ENCODE measurements around the gene CREBL2. TPM values are rescaled to one million over a fixed set of nuclear protein-coding genes. Genes with fewer than 3 reads are reported as not detected.
A peak's percentile ranks its signal among the peaks of the same experiment; 100 is the strongest.

The CREBL2 gene
- total and polyA plus RNA-seq, 2 of the 13 experiments (the other 11 are each of a cell fraction or from before 2014, with no cell fraction given) = 6.9 to 8.4 TPM

DNA sequence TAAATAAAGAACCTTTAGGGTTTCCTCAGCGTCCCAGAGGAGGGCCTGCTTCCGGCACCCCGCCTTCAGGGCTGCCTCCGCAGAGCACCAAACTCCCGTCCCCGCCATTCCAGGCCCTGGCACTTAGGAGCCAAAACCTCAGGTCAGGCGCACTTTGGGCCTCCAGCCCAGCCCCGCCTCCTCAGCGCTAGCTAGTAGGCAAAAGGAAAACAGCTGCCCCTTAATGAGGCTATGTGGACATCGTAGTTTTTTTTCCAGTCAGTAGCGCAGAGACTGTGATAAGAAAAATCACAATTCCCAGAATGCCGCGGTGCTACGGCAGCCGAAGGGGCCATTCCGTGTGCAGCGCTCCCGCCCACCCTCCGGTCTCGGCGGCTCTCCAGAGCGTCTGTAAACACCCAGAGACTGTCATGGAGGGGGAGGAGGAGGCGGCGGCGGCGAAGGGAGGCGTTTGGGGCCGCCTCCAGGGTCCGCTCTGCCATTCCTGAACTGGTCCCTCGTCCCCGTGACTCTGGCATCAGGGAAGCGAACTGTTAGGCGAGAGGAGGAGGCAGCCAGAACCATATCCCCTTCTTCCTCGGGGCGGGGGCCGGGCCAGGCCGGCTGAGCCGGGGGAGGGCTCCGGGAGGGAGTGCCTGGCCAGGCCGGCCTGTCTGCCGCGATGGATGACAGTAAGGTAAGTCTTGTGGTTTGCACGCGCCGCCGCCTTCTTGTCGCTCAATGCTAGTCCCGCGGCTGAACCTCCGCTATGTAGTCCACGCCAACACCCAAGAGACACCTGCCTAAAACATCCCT lies at the start of gene CREBL2 (continued):
- TF ChIP-seq ZNF44 (CRISPR knock-in tag; IDR thresholded peaks at IDR 0.05) (peak; percentile 64; the same call in 1 of the 2 replicates), KLF6 (CRISPR knock-in tag; IDR thresholded peaks at IDR 0.05) (peak; percentile 80; the same call in 1 of the 2 replicates), ZNF326 (CRISPR knock-in tag; IDR thresholded peaks at IDR 0.05; ENCODE audit: borderline replicate concordance) (no peak), ZNF136 (CRISPR knock-in tag; IDR thresholded peaks at IDR 0.05; ENCODE audit: low read depth) (no peak), ZNF614 (CRISPR knock-in tag; IDR thresholded peaks at IDR 0.05; ENCODE audit: borderline replicate concordance) (peak; percentile 65; the same call in 1 of the 2 replicates), MIXL1 (CRISPR knock-in tag; IDR thresholded peaks at IDR 0.05) (peak; percentile 100), SP1 (IDR thresholded peaks at IDR 0.05) (no peak), SP1 (CRISPR knock-in tag; IDR thresholded peaks at IDR 0.05) (peak; percentile 90), TARDBP (CRISPR knock-in tag; IDR thresholded peaks at IDR 0.05) (peak; percentile 84; the same call in 1 of the 2 replicates), ESRRA (CRISPR knock-in tag; IDR thresholded peaks at IDR 0.05; ENCODE audit: low read depth) (peak; percentile 32; the same call in 1 of the 2 replicates), MBD4 (IDR thresholded peaks at IDR 0.05; ENCODE audit: borderline replicate concordance, low read length) (no peak), SMARCC2 (IDR thresholded peaks at IDR 0.05) (no peak), ZNF75D (CRISPR knock-in tag; IDR thresholded peaks at IDR 0.05; ENCODE audit: borderline replicate concordance) (no peak), ZNF550 (CRISPR knock-in tag; IDR thresholded peaks at IDR 0.05; ENCODE audit: borderline replicate concordance) (no peak), MAFF (IDR thresholded peaks at IDR 0.05; ENCODE audit: low read depth, low read length) (no peak), POLR2A (IDR thresholded peaks at IDR 0.05; ENCODE audit: insufficient read depth in 1 of 2, low read depth in 2 of 2, low read length in 2 of 2) (peak; percentile 60 to 82), LCORL (IDR thresholded peaks at IDR 0.05) (no peak), LCORL (CRISPR knock-in tag; IDR thresholded peaks at IDR 0.05) (peak; percentile 80), ZFP37 (CRISPR knock-in tag; IDR thresholded peaks at IDR 0.05; ENCODE audit: borderline replicate concordance) (no peak; the same call in 1 of the 2 replicates)
- TF ChIP-seq, protein P1, sequence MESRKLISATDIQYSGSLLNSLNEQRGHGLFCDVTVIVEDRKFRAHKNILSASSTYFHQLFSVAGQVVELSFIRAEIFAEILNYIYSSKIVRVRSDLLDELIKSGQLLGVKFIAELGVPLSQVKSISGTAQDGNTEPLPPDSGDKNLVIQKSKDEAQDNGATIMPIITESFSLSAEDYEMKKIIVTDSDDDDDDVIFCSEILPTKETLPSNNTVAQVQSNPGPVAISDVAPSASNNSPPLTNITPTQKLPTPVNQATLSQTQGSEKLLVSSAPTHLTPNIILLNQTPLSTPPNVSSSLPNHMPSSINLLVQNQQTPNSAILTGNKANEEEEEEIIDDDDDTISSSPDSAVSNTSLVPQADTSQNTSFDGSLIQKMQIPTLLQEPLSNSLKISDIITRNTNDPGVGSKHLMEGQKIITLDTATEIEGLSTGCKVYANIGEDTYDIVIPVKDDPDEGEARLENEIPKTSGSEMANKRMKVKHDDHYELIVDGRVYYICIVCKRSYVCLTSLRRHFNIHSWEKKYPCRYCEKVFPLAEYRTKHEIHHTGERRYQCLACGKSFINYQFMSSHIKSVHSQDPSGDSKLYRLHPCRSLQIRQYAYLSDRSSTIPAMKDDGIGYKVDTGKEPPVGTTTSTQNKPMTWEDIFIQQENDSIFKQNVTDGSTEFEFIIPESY (CRISPR knock-in tag; IDR thresholded peaks at IDR 0.05) = no peak
- TF ChIP-seq, protein P2, sequence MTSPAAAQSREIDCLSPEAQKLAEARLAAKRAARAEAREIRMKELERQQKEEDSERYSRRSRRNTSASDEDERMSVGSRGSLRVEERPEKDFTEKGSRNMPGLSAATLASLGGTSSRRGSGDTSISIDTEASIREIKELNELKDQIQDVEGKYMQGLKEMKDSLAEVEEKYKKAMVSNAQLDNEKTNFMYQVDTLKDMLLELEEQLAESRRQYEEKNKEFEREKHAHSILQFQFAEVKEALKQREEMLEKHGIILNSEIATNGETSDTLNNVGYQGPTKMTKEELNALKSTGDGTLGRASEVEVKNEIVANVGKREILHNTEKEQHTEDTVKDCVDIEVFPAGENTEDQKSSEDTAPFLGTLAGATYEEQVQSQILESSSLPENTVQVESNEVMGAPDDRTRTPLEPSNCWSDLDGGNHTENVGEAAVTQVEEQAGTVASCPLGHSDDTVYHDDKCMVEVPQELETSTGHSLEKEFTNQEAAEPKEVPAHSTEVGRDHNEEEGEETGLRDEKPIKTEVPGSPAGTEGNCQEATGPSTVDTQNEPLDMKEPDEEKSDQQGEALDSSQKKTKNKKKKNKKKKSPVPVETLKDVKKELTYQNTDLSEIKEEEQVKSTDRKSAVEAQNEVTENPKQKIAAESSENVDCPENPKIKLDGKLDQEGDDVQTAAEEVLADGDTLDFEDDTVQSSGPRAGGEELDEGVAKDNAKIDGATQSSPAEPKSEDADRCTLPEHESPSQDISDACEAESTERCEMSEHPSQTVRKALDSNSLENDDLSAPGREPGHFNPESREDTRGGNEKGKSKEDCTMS (CRISPR knock-in tag; conservative IDR thresholded peaks at IDR 0.05) = no peak
- TF ChIP-seq, protein P3, sequence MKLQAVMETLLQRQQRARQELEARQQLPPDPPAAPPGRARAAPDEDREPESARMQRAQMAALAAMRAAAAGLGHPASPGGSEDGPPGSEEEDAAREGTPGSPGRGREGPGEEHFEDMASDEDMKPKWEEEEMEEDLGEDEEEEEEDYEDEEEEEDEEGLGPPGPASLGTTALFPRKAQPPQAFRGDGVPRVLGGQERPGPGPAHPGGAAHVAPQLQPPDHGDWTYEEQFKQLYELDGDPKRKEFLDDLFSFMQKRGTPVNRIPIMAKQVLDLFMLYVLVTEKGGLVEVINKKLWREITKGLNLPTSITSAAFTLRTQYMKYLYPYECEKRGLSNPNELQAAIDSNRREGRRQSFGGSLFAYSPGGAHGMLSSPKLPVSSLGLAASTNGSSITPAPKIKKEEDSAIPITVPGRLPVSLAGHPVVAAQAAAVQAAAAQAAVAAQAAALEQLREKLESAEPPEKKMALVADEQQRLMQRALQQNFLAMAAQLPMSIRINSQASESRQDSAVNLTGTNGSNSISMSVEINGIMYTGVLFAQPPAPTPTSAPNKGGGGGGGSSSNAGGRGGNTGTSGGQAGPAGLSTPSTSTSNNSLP (IDR thresholded peaks at IDR 0.05; ENCODE audit: low read depth, low read length) = peak; percentile 93
- TF ChIP-seq, protein P4, sequence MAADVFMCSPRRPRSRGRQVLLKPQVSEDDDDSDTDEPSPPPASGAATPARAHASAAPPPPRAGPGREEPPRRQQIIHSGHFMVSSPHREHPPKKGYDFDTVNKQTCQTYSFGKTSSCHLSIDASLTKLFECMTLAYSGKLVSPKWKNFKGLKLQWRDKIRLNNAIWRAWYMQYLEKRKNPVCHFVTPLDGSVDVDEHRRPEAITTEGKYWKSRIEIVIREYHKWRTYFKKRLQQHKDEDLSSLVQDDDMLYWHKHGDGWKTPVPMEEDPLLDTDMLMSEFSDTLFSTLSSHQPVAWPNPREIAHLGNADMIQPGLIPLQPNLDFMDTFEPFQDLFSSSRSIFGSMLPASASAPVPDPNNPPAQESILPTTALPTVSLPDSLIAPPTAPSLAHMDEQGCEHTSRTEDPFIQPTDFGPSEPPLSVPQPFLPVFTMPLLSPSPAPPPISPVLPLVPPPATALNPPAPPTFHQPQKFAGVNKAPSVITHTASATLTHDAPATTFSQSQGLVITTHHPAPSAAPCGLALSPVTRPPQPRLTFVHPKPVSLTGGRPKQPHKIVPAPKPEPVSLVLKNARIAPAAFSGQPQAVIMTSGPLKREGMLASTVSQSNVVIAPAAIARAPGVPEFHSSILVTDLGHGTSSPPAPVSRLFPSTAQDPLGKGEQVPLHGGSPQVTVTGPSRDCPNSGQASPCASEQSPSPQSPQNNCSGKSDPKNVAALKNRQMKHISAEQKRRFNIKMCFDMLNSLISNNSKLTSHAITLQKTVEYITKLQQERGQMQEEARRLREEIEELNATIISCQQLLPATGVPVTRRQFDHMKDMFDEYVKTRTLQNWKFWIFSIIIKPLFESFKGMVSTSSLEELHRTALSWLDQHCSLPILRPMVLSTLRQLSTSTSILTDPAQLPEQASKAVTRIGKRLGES (CRISPR knock-in tag; IDR thresholded peaks at IDR 0.05; ENCODE audit: borderline replicate concordance) = no peak

Data from HepG2 (cell line).